HG02884 (cell line): ENCODE results near the gene TSPAN33.
A peak's percentile ranks its signal among the peaks of the same experiment; 100 is the strongest.

Source experiments
- ATAC-seq: cut with Tn5 transposase; IDR thresholded peaks from one replicate; pipeline ENCODE4 v1.9.1; 2021; ENCODE audit warnings: mild to moderate bottlenecking, moderate library complexity; ENCODE audit not compliant: unreplicated experiment

Gene TSPAN33

GRCh38 chr7:129134356-129134987 lies 10.0 kb upstream of the TSPAN33 start:
- ATAC-seq: no peak

- ATAC-seq: peak; percentile 63
Measured at GRCh38 chr7:129136887-129137642, 7.4 kb upstream of the TSPAN33 start.

- ATAC-seq: no peak
Measured at GRCh38 chr7:129143724-129144094, 798 bp upstream of the TSPAN33 start.

- ATAC-seq: peak; percentile 16
Measured at GRCh38 chr7:129144834-129145668, 544 bp downstream of the TSPAN33 start.

GRCh38 chr7:129146237-129146979 lies 1.9 kb downstream of the TSPAN33 start:
- ATAC-seq: peak; percentile 59

- ATAC-seq: no peak
Measured at GRCh38 chr7:129147731-129148130, 3.2 kb downstream of the TSPAN33 start.

GRCh38 chr7:129149511-129149910 lies 5.0 kb downstream of the TSPAN33 start:
- ATAC-seq: no peak

GRCh38 chr7:129150199-129150996 lies 5.9 kb downstream of the TSPAN33 start:
- no peak for ATAC-seq

GRCh38 chr7:129157651-129158050 lies 13.1 kb downstream of the TSPAN33 start:
- ATAC-seq: no peak

- ATAC-seq: no peak
Measured at GRCh38 chr7:129159539-129159938, 15.0 kb downstream of the TSPAN33 start.

- ATAC-seq: no peak
Measured at GRCh38 chr7:129160161-129160905, 15.8 kb downstream of the TSPAN33 start.

GRCh38 chr7:129161524-129162225 lies 17.2 kb downstream of the TSPAN33 start:
- no peak for ATAC-seq

- ATAC-seq: no peak
Measured at GRCh38 chr7:129162732-129163131, 18.2 kb downstream of the TSPAN33 start.

- no peak for ATAC-seq
Measured at GRCh38 chr7:129163875-129164544, 19.5 kb downstream of the TSPAN33 start.

- peak; percentile 37 for ATAC-seq
Measured at GRCh38 chr7:129166745-129167144, 22.2 kb downstream of the TSPAN33 start.

- no peak for ATAC-seq
Measured at GRCh38 chr7:129167817-129168216, 23.3 kb downstream of the TSPAN33 start.

GRCh38 chr7:129168231-129169021 lies 23.9 kb downstream of the TSPAN33 start:
- no peak for ATAC-seq
